Measurements from ENCODE around the gene SPINT3. TPM values are rescaled to one million over a fixed set of nuclear protein-coding genes. Genes with fewer than 3 reads are reported as not detected.

Gene SPINT3
- total and polyA plus RNA-seq, 8 donors: not detected

DNA sequence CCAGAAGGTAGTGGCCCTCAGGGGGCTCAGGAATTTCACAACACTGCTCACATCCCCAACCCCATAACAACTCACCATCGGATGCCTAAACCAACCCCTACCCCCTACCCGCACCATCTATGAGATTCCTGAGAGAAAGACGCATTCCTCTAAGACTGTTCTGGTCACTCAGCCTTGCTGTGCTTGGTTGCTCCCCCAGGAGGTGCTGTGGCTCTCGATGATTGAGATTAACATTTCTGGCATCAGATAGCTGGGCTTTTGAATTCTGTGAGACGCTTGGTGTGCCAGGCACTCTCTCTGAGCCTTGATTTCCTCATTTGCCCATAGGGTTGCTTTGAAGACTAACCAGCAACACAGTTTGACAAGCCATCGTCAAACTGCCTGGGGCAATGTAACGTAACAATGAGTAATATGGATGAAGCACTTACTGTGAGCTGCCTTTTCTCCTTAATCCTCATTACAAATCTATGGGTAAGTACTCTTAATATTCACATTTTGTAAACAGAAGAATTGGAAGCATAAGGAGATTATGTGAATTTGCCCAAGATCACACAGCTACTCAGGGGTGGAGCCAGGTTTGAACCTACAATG lies 22.9 kb upstream of the SPINT3 start:
- Histone ChIP-seq H3K4me1 (no peaks in the 10 kb centered on the region), H3K9me3 (no peaks in the 10 kb centered on the region), H3K36me3 (no peaks in the 10 kb centered on the region), H3K27me3 (peaks cover 0 to 8% (median 0%) of the 10 kb centered on the region in 4 donors), H3K4me3 (no peak overlapping the region), H3K27ac (no peak overlapping the region)
- no peak for FAIRE-seq
- TF ChIP-seq, protein P1, sequence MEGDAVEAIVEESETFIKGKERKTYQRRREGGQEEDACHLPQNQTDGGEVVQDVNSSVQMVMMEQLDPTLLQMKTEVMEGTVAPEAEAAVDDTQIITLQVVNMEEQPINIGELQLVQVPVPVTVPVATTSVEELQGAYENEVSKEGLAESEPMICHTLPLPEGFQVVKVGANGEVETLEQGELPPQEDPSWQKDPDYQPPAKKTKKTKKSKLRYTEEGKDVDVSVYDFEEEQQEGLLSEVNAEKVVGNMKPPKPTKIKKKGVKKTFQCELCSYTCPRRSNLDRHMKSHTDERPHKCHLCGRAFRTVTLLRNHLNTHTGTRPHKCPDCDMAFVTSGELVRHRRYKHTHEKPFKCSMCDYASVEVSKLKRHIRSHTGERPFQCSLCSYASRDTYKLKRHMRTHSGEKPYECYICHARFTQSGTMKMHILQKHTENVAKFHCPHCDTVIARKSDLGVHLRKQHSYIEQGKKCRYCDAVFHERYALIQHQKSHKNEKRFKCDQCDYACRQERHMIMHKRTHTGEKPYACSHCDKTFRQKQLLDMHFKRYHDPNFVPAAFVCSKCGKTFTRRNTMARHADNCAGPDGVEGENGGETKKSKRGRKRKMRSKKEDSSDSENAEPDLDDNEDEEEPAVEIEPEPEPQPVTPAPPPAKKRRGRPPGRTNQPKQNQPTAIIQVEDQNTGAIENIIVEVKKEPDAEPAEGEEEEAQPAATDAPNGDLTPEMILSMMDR (IDR thresholded peaks at IDR 0.05): no peak
- 46 to 54% methylated on average over 7 of the region's 7 CpGs for WGBS, 2 donors
- no peak for ATAC-seq
- intact Hi-C loops (cut with DNase I): no loop called here
- no peak for DNase-seq

DNA sequence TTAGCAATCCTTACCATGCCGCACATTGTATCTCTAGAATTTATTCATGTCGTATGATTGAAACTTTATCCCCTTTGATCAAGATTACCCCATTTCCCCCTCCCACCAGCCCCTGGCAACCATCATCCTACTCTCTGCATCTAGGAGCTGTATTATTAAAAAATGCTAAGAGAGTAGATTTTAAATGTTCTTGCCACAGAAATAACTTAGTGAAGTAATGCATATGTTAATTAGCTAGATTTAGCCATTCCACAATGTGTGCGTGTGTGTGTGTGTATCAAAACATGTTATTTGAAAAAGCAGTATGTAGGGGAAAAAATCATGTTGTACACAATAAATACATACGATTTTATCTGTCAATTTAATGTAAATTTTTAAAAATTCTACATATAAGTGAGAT lies 11.9 kb upstream of the SPINT3 start:
- ATAC-seq (no peak), DNase-seq (no peak), FAIRE-seq (no peak)
- Histone ChIP-seq H3K4me1 (no peaks in the 10 kb centered on the region), H3K9me3 (no peaks in the 10 kb centered on the region), H3K36me3 (no peaks in the 10 kb centered on the region), H3K4me3 (no peak overlapping the region), H3K27me3 (no peaks in the 10 kb centered on the region), H3K27ac (no peak overlapping the region)
- TF ChIP-seq, protein P1 (IDR thresholded peaks at IDR 0.05): no peak
- intact Hi-C loops (cut with DNase I): no loop called here
- WGBS, 2 donors: 69 to 71% methylated on average over 4 of the region's 4 CpGs

DNA sequence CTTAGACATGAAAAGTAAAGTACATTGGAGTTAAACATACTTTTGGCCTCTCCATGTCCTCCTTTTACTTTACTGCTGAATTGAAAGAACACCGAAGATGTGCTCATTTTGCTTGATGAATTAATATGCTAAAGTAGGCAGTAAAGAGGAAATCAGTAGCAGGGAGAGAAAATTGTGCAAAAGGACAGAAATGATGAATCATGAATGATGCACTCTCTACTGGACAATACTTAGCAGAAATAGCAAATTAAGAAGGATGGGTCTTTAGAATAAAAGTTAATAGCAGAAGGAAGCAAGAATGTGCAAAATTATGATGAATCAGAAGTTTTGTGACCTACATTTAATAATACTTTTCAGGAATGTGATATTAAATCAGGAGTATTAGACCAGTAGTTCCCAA lies 8.4 kb upstream of the SPINT3 start:
- no peak for FAIRE-seq
- 45 to 46% methylated on average over 1 of the region's 1 CpG for whole genome bisulfite sequencing, 2 donors
- intact Hi-C loops (cut with DNase I): no loop called here

DNA sequence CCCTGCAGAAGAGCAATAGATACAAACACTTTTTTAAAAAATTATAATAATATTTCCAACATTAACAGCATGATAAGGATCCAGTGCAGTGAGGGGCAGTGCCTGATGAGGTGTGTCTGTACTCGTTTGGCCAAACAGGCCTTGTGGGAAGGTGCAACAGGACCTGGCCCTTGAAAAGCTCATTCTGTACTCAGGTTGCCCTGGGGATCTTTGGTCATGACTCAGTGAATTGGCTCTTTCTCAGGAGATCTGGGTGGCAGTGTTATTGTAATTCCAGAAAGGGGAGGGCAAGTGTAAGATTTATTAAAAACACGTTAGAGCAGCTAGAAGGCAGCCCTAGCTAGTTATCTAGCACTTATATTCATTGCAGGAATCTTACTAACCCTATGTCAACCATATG lies 2.9 kb upstream of the SPINT3 start:
- no peak for FAIRE-seq
- Histone ChIP-seq H3K9me3 (no peaks in the 10 kb centered on the region), H3K36me3 (no peaks in the 10 kb centered on the region), H3K27ac (no peak overlapping the region), H3K4me3 (no peak overlapping the region), H3K4me1 (no peaks in the 10 kb centered on the region), H3K27me3 (no peaks in the 10 kb centered on the region)
- 47 to 56% methylated on average over 2 of the region's 2 CpGs for WGBS, 2 donors
- DNase-seq: no peak
- intact Hi-C loops (cut with DNase I): no loop called here
- TF ChIP-seq, protein P1 (IDR thresholded peaks at IDR 0.05): no peak
- peak in 3 of 4 donors; percentile 32 to 49 (median 32) for ATAC-seq

More for the DNA sequence above, 8.4 kb upstream of the SPINT3 start:
- Histone ChIP-seq H3K4me1 (no peaks in the 10 kb centered on the region), H3K27ac (no peak overlapping the region), H3K9me3 (no peaks in the 10 kb centered on the region), H3K4me3 (no peak overlapping the region), H3K36me3 (no peaks in the 10 kb centered on the region), H3K27me3 (no peaks in the 10 kb centered on the region)
- ATAC-seq: no peak
- DNase-seq: no peak
- TF ChIP-seq, protein P1 (IDR thresholded peaks at IDR 0.05): no peak

DNA sequence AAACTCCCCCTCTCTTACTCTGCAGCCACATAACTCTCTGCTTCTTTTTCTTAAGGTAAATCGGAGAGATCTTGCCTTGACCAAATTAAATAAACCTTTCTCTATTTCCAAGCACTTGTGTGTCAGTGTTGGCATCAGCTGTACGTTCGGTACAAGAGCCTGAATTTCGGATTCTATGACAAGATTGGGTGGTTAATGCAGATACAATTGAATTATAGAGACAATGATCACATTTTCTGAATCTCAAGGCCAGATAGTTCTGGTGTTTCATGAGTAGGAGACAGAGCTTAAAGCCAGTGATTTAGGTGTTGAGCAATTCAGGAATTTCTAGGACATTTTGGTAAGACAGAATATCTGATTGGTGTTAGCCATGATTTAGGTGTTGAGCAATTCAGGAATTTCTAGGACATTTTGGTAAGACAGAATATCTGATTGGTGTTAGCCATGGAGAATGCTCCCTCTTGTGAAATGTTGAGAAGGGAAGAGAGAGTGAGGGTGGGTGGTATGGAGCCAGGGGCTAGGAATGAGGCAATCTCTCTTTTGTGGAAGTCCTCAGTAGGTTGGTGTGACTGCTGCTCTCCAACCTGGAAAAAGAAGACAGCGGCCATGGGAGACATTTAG lies 5.1 kb downstream of the SPINT3 start:
- 68 to 76% methylated on average over 5 of the region's 5 CpGs for WGBS, 2 donors
- no peak for FAIRE-seq
- no peak overlapping the region for H3K4me3 ChIP-seq
- no peak for ATAC-seq
- H3K27ac ChIP-seq: no peak overlapping the region
- TF ChIP-seq, protein P1 (IDR thresholded peaks at IDR 0.05): no peak
- no peaks in the 10 kb centered on the region for H3K27me3 ChIP-seq
- H3K9me3 ChIP-seq: no peaks in the 10 kb centered on the region
- DNase-seq: no peak
- H3K36me3 ChIP-seq: no peaks in the 10 kb centered on the region
- intact Hi-C loops (cut with DNase I): no loop called here
- H3K4me1 ChIP-seq: no peaks in the 10 kb centered on the region

Data from pancreas (tissue), 10 donors.